Stimulated activated CD8-positive, alpha-beta memory T cell treated with anti-CD3 and anti-CD28 coated beads, Interleukin-4, amount 100 ng/mL, for 24 hours (primary cell): ENCODE results near the gene FAM200B.
A peak's percentile ranks its signal among the peaks of the same experiment; 100 is the strongest.
"Not testable (repeated sequence)": the region's sequence is repeated elsewhere in the genome, so short reads cannot be mapped to it uniquely, and the experiment has no call there.

Source experiments
- DNase-seq: peaks from one replicate; pipeline ENCODE4 v3.0.0-alpha.2; 2020; ENCODE audit warnings: low read depth

FAM200B gene

DNA sequence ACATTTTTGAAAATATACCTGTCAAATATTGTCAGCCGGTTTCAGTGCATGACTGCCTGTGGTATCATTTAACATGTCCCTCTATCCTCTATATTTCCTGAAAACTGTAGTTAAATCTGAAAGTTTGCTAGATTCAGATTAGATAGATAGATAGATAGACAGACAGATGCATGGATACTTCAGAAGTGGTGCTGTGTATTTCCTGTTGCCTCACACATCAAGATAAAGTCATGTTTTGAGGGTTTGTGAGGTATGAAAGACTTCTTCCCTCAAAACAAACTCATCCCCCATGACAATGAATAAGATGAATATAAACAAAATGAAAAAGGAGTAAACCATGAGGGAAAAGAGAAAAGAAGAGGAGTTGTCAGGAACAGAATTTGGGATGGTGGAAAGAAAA lies 15.2 kb downstream of the FAM200B start:
- DNase-seq = no peak

DNA sequence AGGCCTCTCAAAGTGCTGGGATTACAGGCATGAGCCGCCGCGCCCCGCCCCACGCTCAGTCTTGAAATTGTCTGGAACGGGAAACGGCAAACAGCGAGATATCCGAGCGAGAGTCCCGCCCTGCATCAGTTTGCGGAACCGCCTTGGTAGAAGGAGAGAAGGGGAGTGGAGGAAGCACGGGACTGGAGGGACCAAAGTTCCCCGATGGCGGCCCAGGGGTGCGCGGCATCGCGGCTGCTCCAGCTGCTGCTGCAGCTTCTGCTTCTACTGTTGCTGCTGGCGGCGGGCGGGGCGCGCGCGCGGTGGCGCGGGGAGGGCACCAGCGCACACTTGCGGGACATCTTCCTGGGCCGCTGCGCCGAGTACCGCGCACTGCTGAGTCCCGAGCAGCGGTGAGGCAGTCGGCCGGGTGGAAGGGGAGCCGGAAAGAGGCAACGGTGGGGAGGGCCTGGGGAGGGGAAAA lies 21.3 kb downstream of the FAM200B start, which contains the start of gene BST1:
TSS of gene BST1 (plus strand) at position 125 of the 463 bp plus-strand sequence. CDS start at position 205, 80 bp downstream.
- DNase-seq = peak; percentile 22

DNA sequence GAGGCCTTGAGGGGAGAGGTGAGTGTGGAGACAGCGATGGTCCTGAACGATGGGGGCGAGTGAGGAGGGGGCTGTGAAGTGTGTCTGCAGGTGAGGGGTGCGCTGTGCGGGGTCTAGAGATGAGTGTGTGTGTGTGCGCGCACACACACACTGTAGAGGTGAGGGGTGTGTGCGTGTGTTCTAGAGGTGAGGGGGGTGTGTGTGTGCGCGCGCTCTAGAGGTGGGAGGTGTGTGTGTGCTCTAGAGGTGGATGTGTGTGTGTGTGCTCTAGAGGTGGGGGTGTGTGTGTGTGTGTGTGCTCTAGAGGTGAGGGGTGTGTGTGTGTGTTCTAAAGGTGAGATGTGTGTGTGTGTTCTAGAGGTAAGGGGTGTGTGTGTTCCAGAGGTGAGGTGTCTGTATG lies 21.8 kb downstream of the FAM200B start:
- DNase-seq = no peak

GRCh38 chr4:15704129-15704528 lies 22.5 kb downstream of the FAM200B start:
- DNase-seq = no peak

- DNase-seq = no peak
Measured at GRCh38 chr4:15706646-15707362, 25.2 kb downstream of the FAM200B start.

- no peak for DNase-seq
Measured at GRCh38 chr4:15707363-15707715, 25.7 kb downstream of the FAM200B start.

- no peak for DNase-seq
Measured at GRCh38 chr4:15711762-15712161, 30.1 kb downstream of the FAM200B start.

DNA sequence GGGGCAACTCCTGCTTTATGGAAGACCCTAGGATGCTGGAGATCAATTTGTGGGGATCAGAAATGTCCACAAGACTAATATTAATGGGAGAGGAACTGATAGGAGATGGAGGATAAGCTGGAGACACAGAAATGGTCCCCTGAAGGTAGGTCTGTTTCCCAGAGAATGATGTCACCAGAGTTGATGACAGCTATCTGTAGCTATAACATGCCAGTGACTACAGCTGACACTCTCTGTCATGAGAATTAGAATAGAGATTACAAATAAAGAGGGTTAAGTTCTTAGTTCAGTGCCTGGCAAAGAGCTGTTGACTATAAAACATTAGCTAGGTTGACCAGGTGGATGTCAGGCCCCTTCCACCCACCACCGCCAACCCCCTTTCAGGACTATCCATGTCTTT lies 30.6 kb downstream of the FAM200B start:
- no peak for DNase-seq

- no peak for DNase-seq
Measured at GRCh38 chr4:15714141-15714540, 32.5 kb downstream of the FAM200B start.

DNA sequence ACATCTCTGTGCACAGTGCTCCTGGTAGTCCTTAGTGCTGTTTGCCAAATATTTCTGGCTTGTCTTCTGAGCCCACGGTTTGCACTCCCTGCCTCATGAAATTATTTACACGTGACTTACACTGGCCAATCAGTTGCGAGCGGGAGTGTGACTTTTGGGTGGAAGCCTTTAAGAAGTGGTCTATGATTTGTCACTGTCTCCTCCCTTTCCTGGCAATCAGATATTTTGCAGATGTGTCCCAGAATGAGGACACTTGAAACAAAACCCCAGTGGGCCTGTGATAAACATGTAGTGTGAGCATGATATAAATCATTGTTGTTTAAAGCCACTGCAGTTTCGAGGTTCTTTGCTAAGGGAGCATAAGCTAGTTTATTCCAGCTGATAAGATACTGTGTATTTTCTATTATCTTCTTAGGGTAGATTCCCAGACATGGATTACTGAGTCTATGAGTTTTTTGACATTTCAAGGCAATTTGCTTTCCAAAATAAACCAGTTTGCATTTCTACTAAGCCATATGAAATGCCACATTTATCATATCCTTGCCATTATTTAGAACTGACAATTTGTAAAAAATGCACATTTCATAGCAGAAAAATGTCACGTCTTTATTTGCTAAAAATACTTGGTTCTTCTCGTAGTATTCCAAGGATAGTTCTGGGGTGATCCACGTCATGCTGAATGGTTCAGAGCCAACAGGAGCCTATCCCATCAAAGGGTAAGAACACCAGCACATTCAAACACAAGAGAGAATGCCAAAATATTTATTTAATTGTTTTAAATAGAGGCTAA lies 33.2 kb downstream of the FAM200B start:
- no peak for DNase-seq

- no peak for DNase-seq
Measured at GRCh38 chr4:15716115-15716514, 34.5 kb downstream of the FAM200B start.

- no peak for DNase-seq
Measured at GRCh38 chr4:15717086-15717485, 35.5 kb downstream of the FAM200B start.

GRCh38 chr4:15717657-15718416 lies 36.2 kb downstream of the FAM200B start:
- DNase-seq = no peak

DNA sequence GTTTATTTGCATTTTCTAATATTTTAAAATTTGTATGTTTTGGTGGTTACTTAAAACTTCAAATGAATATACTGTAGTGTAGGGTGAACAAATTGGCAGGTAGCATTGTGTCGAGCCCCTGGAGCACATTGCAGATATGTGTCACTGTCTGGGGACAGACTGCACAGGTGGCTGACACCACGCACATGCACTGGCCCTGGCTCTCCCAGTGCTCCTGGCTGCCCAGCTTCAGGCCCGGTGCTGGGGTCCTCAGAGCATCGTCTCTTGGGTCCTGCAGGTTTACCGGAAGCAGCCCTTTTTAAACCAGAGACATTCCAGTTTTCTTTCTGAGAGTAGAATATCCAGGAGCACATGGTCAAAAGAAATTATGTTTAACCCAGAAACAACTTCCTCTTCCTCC lies 36.8 kb downstream of the FAM200B start:
- DNase-seq = no peak

DNA sequence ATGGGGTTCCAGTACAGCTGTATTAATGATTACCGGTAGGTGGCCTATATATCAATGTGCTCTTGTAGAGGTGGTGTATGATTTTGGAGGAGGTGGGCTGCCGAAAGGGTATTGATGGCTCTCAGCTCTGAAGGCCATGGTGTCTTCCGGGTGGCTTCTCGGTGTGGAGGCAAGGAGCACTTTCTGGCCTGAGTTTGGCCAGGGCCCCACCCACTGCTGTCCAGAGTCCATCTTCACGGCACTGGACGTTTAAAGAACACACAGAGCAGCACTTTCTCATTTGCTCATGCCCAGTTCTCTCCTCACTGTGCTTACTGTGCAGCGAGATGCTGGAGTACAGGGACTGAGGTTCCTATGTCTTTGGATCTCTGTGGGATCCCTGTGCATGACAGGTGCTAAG lies 37.3 kb downstream of the FAM200B start:
- DNase-seq = no peak

GRCh38 chr4:15719506-15719905 lies 37.9 kb downstream of the FAM200B start:
- no peak for DNase-seq

- no peak for DNase-seq
Measured at GRCh38 chr4:15720851-15721250, 39.2 kb downstream of the FAM200B start.

- no peak for DNase-seq
Measured at GRCh38 chr4:15725608-15726007, 44.0 kb downstream of the FAM200B start.

DNA sequence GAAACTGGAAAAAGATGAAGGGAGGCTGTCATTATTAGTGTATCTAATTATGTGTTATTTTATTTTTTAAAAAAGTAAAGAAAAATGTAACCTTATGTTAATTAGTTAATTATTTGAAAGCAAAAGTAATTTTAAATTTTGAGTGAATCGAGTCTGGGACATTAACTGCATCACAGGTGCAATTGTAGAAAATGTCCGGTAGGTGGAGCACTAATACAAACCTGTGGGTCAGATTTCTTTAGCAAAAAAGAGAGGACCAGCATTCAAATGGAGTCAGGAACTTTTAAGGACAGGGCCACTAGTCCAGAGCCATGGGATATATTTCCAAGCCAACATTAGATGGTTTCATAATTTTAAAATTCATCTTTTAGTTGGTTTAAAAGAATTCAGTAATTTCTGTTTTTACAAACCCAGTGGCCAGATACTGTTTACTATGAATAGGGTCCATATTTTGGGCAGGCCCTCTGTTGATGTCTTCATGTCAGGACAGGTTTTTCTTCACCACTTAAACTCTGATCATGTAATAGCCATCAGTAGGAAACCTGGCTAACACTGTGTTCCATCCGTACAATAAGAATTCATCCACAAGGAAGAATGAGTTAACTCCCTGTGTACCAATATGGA lies 48.4 kb downstream of the FAM200B start:
- DNase-seq = no peak

DNA sequence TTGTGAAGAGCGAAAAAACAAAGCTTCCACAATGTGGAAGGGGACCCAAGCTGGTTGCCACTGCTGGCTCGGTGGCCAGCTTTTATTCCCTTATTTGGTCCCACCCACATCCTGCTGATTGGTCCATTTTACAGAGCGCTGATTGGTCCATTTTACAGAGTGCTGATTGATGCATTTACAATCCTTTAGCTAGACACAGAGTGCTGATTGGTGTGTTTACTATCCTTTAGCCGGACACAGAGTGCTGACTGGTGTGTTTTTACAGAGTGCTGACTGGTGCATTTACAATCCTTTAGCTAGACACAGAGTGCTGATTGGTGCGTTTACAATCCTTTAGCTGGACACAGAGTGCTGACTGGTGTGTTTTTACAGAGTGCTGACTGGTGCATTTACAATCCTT lies 51.4 kb downstream of the FAM200B start:
- DNase-seq = not testable (repeated sequence)

DNA sequence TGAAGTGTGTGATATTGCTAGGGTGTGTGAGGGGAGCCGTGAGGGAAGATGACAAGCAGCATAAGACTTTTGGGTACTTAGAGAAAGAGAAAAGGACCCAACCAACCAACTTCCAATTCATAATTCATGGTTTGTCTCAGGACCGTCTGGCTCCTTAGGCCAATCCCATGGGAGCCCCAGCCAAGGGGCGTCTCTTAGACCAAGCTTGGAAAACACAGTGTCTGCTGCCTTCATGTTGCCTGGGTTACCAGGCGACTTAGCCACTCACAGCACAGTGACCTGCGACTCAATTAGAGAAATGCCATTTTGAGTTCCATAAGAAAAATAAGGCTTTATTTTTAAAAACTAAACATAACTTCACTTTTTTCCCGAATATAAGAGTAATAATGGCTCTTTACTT lies 53.9 kb downstream of the FAM200B start:
- no peak for DNase-seq

- no peak for DNase-seq
Measured at GRCh38 chr4:15736514-15737050, 55.0 kb downstream of the FAM200B start.
